A673 (cell line): ENCODE measurements around the gene CDK17. TPM values are rescaled to one million over a fixed set of nuclear protein-coding genes. Genes with fewer than 3 reads are reported as not detected.

Source experiments
- BruUV-seq: library from RNA; stranded (reverse); fragments of 400-500 nt; replicated peaks from 2 replicates; lab custom pipeline; 2021; lab: Mats Ljungman, UMichigan
- CTCF ChIA-PET: fragments of 300-600 bp; sonication (Branson Sonifier 250); formaldehyde crosslinking; loops from one replicate; lab custom pipeline; 2022; ENCODE audit warnings: antibody characterized with exemption; lab: Charles Lee
- POLR2A ChIA-PET: fragments of 300-600 bp; sonication (Branson Sonifier 250); formaldehyde crosslinking; loops from one replicate; lab custom pipeline; 2022; ENCODE audit warnings: antibody characterized with exemption; ENCODE audit not compliant: low non-redundant PET; lab: Charles Lee
- DNase-seq: peaks from one replicate; pipeline ENCODE4 v3.0.0-alpha.2; 2015; ENCODE audit warnings: low spot score
- H3K27ac ChIP-seq: fragments of 200-600 bp; sonication (generic); 2 replicates; pipeline ENCODE4 v1.5.1; 2016; ENCODE audit warnings: mixed run types, low read depth, mild to moderate bottlenecking, mixed read lengths, antibody characterized with exemption, low read length; ENCODE audit not compliant: poor library complexity, severe bottlenecking
- H3K27me3 ChIP-seq: fragments of 200-600 bp; sonication (generic); replicated peaks from 2 replicates; pipeline ENCODE4 v1.6.1; 2017; ENCODE audit warnings: mixed run types, low read depth, mild to moderate bottlenecking, mixed read lengths, antibody characterized with exemption, low read length; ENCODE audit not compliant: insufficient read depth, poor library complexity
- H3K36me3 ChIP-seq: fragments of 200-600 bp; sonication (generic); 2 replicates; pipeline ENCODE4 v1.6.1; 2016; ENCODE audit warnings: mixed run types, mild to moderate bottlenecking, mixed read lengths, antibody characterized with exemption, low read length; ENCODE audit not compliant: insufficient read depth, poor library complexity, severe bottlenecking
- H3K4me1 ChIP-seq: fragments of 200-600 bp; sonication (generic); 2 replicates; pipeline ENCODE4 v1.6.1; 2017; ENCODE audit warnings: mixed run types, mild to moderate bottlenecking, mixed read lengths, antibody characterized with exemption, low read length; ENCODE audit not compliant: insufficient read depth, poor library complexity, severe bottlenecking
- H3K4me3 ChIP-seq: fragments of 200-600 bp; sonication (generic); 2 replicates; pipeline ENCODE4 v1.5.1; 2016; ENCODE audit warnings: low read depth, mixed run types, mild to moderate bottlenecking, mixed read lengths, low read length; ENCODE audit not compliant: poor library complexity, severe bottlenecking
- H3K9me3 ChIP-seq: fragments of 200-600 bp; sonication (generic); 2 replicates; pipeline ENCODE4 v1.6.1; 2016; ENCODE audit warnings: mixed run types, low read depth, mild to moderate bottlenecking, mixed read lengths, antibody characterized with exemption, low read length; ENCODE audit not compliant: poor library complexity, severe bottlenecking
- EZH2 ChIP-seq: fragments of 200-600 bp; sonication (generic); IDR thresholded peaks from 2 replicates; pipeline ENCODE4 v1.6.1; 2017; ENCODE audit warnings: borderline replicate concordance, low read depth, mild to moderate bottlenecking, mixed read lengths, antibody characterized with exemption, low read length; ENCODE audit not compliant: poor library complexity, severe bottlenecking
- intact Hi-C: fragments of 100-400 bp; cut with micrococcal nuclease; formaldehyde crosslinking; loops from one replicate; pipeline ENCODE4 v1.10.0; 2022; ENCODE audit not compliant: unreplicated experiment
- total RNA-seq: library from RNA; stranded (reverse); gene quantifications from 2 replicates; pipeline ENCODE4 v1.2.3, GENCODE V29; 2021
- TF ChIP-seq, protein P1 (sequence below): fragments of 300-800, 200-600 bp; sonication (generic); conservative IDR thresholded peaks from 2 replicates; pipeline ENCODE4 v1.5.1; 2017; ENCODE audit warnings: low read depth, mild to moderate bottlenecking, antibody characterized with exemption, low read length, moderate library complexity, mixed read lengths

CDK17 gene
- total RNA-seq, 1 experiment from 2014 or later: 34.8 TPM

- no TSS peak for BruUV-seq
- POLR2A ChIA-PET: no interaction called here
Observed at GRCh38 chr12:96314723-96315122, 85.5 kb downstream of the CDK17 start.

DNA sequence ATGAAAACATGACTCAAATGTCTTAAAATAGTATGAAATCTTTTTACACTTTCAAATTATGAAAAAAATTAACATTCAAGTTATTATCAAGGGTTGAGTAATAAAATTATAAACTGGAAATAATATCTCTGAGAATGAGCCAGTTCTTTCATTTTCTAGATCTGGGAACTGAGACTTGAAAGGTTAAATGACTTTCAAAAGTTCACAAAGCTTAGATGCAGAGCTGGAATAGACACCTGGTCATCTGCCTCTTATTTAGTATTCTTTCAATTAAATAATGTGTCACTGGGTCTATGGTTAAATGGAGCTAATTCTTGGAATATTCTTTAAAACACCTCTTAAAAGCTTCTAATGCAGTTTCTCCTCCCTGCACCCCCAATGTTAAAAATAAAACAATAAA, 86.6 kb downstream of the CDK17 start:
- ChIA-PET CTCF (interaction anchor here (0.6 kb wide), 1 partner anchor 181 kb away, joined by 4 read pairs; no protein-coding TSS in a partner anchor), POLR2A (no interaction called here)

More at GRCh38 chr12:96314723-96315122, 85.5 kb downstream of the CDK17 start:
- DNase-seq: no peak
- H3K4me1 ChIP-seq: peaks cover 4% of the 10 kb centered on the region
- H3K4me3 ChIP-seq: no peak overlapping the region
- TF ChIP-seq, protein P1, sequence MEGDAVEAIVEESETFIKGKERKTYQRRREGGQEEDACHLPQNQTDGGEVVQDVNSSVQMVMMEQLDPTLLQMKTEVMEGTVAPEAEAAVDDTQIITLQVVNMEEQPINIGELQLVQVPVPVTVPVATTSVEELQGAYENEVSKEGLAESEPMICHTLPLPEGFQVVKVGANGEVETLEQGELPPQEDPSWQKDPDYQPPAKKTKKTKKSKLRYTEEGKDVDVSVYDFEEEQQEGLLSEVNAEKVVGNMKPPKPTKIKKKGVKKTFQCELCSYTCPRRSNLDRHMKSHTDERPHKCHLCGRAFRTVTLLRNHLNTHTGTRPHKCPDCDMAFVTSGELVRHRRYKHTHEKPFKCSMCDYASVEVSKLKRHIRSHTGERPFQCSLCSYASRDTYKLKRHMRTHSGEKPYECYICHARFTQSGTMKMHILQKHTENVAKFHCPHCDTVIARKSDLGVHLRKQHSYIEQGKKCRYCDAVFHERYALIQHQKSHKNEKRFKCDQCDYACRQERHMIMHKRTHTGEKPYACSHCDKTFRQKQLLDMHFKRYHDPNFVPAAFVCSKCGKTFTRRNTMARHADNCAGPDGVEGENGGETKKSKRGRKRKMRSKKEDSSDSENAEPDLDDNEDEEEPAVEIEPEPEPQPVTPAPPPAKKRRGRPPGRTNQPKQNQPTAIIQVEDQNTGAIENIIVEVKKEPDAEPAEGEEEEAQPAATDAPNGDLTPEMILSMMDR: no peak
- no peak for TF ChIP-seq EZH2
- CTCF ChIA-PET: no interaction called here
- H3K36me3 ChIP-seq: peaks cover 14% of the 10 kb centered on the region
- no peaks in the 10 kb centered on the region for H3K9me3 ChIP-seq
- no peak overlapping the region for H3K27ac ChIP-seq
- H3K27me3 ChIP-seq: no peaks in the 10 kb centered on the region
- intact Hi-C loops: no loop called here

GRCh38 chr12:96311191-96311590, 89.0 kb downstream of the CDK17 start:
- no peaks in the 10 kb centered on the region for H3K27me3 ChIP-seq
- intact Hi-C loops: no loop called here
- ChIA-PET POLR2A (interaction anchor here (0.7 kb wide), 1 partner anchor 54 kb away, joined by 3 read pairs; no protein-coding TSS in a partner anchor), CTCF (no interaction called here)
- peaks cover 4% of the 10 kb centered on the region for H3K4me1 ChIP-seq
- H3K27ac ChIP-seq: no peak overlapping the region
- peaks cover 14% of the 10 kb centered on the region for H3K36me3 ChIP-seq
- TF ChIP-seq EZH2: no peak
- TF ChIP-seq, protein P1: no peak
- H3K4me3 ChIP-seq: no peak overlapping the region
- BruUV-seq: no TSS peak
- H3K9me3 ChIP-seq: no peaks in the 10 kb centered on the region
- DNase-seq: no peak

More for the DNA sequence above, 86.6 kb downstream of the CDK17 start:
- TF ChIP-seq EZH2: no peak
- TF ChIP-seq, protein P1: no peak
- H3K9me3 ChIP-seq: no peaks in the 10 kb centered on the region
- H3K36me3 ChIP-seq: peaks cover 14% of the 10 kb centered on the region
- H3K4me3 ChIP-seq: no peak overlapping the region
- H3K27ac ChIP-seq: no peak overlapping the region
- no peaks in the 10 kb centered on the region for H3K27me3 ChIP-seq
- H3K4me1 ChIP-seq: peaks cover 4% of the 10 kb centered on the region
- BruUV-seq: no TSS peak
- no peak for DNase-seq
- intact Hi-C loops: no loop called here
